GM21360 (cell line): Measurements from ENCODE around the gene PRELID3B.

Source experiments
- ATAC-seq: cut with Tn5 transposase; IDR thresholded peaks from one replicate; pipeline ENCODE4 v1.9.1; 2021; ENCODE audit warnings: mild to moderate bottlenecking, moderate library complexity; ENCODE audit not compliant: unreplicated experiment

Gene PRELID3B

DNA sequence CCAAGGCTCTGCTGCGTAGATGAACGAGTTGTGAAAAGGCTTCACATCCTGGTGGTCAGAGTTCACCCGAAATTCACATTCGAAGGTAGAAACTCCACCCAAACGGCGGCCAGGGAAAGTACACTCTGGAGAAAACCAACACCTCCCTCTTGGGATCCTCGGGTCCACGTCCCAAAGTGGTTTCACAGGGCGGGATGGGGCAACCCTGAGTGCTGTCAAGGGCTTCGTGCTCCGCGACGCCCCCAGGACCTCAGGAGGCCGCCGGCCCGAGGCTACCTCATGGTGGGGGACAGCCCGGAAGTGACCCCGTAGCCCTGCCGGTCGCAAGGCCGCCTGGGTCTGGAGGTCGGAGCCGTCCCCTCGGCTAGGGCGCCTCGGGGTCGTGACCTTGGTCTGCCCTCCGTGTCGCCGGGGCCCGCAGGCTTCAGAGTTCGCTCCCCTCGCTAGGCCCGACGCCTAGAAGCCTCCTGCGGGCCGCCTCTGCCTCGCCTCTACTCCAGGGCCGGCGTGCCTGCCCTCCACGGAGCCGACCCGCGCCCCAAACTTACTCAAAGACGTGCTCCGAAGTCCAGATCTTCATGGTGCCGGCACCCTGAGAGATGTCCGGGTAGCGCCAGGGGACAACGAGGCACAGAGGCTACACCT is at the start of gene PRELID3B:
TSS of gene PRELID3B (minus strand) at position 636 of the 645 bp plus-strand sequence. CDS start at position 580, 56 bp downstream.
- peak; percentile 25 for ATAC-seq

DNA sequence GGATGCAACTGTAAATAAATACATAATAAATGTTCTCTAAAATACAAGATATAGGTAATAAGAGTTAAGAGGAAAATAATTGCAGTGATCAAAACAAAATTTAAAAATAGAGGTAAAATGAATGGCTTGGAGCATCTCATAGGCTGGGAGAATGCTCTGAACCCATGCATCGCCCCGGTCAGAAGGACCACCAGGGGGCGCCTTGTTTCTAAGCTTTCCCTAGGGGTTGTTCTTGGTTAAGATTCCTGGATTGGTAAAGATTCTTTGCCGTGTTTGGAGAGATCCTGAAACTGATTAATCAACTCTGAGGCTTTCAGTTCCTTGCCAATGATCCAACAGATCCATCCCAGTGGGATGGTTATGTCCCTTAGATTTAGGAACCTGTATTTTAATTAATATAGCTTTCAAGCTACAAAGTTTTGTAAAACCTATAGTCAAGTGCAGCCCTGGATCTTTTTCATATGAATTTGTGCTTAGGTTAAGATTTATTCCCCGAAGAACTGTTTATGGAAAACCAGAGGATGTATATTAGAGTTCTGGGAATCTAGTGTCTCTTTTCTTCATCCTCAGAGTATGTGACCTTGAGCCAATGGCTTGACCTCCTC is 45.3 kb upstream of the PRELID3B start:
- no peak for ATAC-seq

DNA sequence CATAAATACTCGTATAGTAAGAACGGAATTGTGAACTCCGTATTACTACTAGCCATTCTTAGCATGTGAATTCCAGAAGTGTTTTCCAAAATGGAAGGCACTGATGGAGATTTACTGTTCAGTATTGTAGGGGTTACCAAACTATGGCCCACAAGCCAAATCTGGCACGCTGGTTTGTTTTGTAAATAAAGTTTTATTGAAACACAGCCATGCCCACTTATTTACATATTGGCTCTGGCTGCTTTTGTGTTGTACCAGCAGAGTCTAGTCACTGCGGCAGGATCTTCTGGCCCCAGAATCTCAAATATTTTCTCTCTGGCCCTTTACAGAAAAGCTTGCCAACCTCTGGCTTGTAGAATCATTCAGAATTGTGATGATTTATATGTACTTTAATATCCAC is 44.3 kb upstream of the PRELID3B start:
- no peak for ATAC-seq

DNA sequence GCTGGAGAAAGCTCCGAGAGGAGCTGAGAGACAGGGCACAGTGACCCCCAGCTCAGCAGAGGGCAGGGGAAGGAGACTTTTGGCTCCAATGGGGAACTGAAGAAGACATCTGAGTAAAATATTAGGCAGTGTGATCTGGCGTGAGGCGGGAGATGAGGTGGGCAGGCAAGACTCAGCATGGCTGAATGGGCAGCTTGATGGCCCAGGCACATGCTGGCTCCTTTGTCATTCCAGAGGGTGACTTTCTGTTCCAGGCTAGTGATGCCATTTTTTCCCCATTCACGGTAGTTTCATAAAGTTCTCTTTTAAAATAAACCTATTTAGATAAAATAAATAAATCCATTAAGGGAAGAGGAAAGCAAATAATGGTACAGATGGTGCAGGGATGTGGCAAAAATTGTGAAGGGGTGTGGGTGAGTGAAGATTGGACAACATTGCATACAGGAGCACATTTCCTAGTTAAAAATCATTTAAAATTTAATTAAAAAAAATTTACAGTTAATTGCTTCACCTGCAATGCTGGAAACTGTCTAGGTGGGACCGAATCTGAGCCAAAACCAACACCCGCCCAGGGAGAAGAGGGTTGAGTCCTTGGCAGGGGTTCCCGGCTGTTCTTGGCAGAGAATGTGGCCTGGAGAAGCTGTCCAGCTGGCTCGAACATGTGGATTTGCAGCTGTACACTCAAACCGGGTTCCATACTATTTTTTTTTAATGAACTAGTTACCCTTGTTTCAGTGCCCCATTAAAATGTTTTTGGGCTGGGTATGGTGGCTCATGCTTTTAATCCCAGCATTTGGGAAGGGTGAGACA is 41.7 kb upstream of the PRELID3B start:
- ATAC-seq = no peak

DNA sequence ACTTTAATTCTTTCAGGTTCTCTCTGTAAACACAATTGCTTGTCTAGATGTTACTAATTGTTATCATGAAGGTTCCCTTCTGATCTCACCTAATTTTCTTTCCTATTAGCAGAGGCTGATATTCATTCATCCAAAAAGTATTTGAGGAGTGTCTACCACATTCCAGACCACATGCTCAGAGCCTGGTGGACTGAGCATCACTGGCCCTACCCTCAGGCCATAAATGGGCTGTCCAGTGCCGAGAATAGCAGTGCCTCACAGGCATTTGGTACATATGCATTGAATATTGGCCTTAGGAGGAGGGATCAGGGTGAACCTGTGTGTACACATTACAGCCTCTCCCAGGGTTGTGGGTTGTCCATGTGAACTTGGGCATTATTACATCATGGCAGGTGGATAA is 40.4 kb upstream of the PRELID3B start:
- ATAC-seq = no peak

DNA sequence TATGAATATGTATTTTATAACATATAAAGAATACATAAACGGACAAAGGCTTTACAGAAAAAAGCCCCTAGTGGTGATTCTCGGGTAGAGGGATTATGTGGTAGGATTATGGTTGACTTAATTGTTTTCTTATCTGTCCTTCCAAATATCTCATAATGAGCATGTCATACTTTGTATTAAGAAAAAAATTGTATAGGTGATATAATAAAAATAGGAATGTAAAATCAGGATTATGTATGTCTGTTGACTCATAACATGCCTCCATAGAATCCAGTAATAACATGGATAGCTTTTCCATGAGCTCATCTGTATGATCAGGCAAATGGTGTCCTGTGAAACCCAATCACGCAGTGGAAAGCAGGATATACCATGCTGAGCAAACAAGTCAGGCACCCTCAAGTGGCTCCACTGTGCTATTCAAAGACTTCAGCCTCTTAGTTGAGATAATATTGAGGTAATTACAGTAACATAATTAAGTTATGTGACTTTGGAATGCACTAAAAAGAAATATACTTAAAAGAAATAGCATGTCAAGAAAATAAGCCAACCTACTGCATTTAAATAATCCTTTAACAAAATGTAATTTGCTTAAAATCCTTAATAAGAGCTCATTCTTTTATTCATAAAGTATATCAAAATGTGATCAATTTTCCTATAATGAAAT is 39.6 kb upstream of the PRELID3B start:
- no peak for ATAC-seq

DNA sequence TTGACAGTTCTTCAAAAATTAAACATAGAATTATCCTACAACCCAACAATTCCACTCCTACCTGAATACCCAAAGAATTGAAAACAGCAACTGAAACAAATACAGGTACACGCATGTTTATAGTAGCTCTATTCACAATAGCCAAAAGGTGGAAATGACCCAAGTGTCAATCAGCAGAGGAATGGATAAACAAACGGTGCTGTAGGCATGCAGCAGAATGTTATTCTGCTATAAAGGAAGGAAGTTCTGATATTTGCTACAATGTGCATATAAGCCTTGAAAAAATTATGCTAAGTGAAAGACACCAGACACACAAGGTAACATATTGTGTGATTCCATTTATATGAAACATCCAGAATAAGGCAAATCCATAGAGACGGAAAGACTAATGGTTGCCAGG is 38.5 kb upstream of the PRELID3B start:
- ATAC-seq = no peak

DNA sequence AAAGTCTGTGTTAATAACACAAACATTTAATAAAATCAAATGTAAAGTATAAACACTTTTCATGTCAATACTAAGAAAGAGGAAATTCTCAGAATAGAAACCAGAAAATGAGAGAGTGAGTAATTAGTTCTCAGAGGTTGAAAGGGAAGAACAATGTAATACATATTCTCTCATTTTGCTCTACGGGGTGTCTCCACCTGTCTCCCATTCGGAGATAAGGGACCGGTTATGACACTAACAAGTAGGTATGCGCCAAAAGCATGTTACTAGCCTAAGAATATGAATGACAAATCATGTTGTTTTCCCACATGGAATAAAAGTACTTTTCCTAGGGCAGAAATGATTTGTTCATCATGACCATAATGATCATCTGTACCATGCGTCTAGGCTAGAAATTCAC is 35.6 kb upstream of the PRELID3B start:
- ATAC-seq = no peak

DNA sequence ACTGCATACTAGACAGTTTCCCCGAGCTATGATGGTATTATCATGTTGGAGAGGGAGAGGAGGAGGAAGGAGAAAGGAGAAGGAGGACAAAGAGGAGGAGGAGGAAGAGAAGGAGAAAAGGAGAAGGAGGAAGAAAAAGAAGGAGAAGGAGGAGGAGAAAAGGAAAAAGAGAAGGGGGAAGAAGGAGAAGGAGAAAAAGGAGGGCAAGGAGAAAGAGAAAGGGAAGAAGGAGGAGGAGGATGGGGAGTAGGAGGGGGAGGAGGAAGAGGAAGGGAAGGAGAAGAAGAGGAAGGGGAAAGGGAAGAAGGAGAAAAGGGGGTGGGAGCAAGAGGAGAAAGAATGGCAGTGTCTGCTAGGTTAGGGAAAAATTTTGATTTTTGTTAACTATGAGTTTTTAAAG is 35.1 kb upstream of the PRELID3B start:
- ATAC-seq = no peak

DNA sequence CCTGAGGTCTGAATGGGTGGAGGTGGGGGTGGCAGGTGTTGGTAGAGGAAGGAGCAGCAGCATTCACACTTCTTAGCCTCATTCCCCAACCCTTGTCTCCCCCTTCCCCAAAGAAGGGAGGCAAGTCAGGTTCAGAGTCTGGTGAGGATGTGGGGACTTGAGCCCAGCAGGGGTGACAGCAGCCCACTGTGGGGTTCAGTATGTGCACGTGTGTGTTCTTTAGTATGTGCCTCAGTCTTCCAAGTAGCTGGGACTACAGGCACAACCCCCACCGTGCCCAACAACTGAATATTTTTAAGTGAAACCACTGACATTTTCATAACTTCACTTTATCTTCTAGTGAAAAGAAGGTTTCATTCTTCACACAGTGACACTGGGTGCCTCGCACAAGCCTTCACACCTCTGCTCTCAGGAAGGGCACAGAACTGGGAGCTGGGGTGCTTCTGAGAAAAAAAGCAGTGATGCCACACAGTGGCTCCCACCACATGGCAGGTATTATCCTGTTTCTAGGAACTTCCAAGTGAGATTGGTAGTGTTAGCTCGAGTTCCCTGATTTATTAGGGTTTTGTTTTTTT is 33.4 kb upstream of the PRELID3B start:
- no peak for ATAC-seq

DNA sequence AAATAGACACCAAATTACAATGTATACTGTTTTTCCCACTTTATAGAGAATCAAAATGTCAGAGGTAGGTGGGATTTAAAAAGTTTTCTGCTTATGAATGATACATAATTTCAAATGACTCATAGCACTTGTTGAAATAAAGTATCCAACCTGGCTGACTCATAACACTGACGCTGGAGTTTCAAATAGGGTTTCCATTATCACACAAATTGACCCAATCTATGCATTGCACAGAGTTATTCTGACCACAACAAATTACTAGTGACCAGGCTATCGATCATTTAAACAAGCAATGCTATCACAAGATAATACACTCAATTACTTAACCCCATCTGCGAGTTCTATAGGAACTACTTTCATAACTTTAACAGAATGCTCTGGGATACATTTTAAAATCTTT is 31.9 kb upstream of the PRELID3B start:
- no peak for ATAC-seq

DNA sequence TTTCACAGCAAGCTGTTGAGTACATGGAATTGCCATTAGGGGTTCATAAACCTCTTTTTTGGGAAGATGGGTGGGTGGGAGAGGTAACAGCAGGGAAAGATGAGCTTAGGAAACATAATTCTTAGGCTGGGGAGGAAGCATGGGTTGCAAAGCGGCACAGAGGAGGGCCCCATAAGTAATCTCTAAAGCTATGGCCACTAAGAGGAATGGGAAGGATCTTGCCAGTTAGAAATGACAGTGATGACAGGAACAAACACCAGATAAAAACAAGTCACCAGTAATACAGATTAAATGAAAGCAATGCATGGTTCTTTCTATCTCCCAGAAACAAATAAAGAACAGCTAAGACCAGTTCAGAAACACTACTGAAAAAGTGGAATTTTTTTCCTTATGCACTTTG is 31.0 kb upstream of the PRELID3B start:
- ATAC-seq = no peak

DNA sequence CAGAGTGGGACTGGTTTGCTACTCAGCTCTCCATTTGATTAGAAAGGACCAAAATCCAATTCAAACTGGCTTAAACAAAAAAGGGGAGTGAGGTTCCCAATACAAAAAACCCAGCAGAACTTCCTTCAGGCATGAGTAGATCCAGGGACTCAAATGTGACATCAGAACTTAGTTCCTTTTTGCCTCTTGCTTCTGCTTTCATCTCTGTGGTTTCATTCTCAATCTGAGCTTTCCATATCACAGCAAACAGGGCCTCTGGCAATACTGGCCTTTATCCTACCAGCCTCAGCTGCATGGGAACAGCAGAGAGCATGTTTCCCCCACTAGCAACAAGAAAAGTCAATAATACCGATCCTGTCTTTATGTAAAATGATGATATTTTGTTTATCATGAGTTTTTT is 28.6 kb upstream of the PRELID3B start:
- ATAC-seq = no peak

DNA sequence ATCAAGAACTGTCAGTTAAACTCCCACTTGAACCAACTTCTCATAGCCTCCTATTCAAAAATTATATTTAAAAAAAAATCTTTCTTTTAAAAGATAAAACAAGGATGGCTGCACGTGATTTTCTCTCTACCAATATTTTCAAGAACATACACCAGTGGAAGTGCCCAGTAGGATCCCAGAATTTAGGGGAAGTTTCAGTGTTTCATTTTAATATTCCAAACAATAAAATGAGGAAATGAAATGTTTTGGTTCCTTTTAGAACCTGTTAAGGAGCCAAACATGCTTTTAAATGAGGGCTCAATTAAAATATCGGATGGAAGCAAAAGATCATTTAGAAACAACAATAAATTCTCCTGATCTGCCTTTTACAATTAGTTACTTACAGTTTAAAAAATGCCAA is 26.4 kb upstream of the PRELID3B start:
- no peak for ATAC-seq

DNA sequence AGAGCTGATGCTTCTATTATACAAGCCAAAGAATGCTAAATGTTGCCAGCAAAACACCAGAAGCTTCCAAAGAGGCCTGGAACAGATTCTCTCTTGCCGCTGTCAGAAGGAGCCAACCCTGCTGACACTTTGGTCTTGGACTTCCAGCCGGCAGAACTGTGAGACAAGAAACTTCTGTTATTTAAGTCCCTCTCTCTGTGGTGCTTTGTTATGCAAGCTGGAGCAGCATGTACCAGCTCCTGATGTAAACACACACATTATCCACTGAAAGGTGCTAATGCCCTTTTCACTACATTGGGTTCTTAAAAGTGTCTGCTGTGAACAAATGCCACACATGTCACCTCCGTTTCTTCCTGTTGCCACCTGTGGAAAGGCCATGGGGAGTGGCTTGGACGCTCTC is 25.9 kb upstream of the PRELID3B start:
- ATAC-seq = no peak

DNA sequence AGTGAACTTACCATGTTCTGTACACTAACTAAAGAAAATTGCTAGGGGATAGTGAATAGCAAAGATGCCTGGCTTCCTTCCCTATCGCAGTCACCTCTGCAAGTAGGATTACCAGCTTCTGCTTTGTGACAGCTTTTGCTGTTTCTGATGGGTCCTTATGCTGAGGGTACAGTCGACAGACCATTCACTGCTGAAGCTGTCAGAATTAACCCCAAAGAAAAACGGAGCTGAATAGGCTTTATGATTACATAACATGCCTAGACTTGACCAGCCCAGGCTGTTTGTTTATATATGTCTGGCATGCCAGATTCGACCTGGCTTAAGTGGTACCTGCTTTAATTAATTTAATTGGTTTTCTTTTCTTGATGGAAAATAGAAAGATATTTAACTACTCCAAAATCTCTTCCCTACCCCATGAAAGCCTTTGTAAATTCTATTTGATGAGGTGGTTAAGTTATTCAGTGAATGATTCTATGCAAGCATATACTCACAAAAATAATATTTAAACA is 21.7 kb upstream of the PRELID3B start:
- no peak for ATAC-seq

DNA sequence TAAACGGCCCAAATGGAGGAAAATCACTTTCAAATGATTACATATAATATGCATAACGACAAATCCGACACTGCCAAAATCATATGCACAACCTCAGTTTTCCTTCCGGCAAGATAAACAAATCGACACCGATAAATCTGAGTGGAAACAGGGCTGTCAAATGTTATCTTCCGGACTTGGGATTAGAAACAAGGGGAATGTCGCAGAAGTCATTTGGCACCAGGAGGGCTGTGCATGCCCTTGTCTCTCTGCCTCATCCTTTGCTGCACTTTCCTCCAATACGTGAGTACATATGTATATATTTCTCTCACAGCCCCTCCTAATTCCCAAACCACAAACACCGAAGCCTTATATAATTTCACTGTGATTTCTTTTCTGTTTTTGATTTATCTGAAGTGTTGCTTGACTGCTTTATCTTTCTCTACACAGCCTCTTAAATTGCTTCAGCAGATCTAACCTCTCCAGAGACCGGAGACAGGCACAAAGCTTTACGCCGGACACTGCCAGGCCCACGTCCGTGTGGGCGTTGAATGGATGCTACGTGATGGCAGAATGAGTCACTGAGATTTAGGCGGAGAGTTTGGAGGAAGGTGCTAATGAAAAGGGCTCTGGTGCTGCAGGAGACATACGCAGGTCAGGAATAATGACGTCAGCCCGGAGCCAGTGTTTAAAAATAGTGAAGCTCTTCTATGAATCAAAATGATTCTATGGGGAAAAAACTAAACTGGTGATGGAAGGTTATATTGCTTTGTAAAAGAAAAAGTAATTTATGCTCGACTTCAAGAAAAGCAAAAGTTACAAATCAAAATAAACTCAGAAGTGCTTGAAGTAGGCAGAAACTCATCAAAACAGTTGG is 21.0 kb upstream of the PRELID3B start:
- ATAC-seq = no peak

DNA sequence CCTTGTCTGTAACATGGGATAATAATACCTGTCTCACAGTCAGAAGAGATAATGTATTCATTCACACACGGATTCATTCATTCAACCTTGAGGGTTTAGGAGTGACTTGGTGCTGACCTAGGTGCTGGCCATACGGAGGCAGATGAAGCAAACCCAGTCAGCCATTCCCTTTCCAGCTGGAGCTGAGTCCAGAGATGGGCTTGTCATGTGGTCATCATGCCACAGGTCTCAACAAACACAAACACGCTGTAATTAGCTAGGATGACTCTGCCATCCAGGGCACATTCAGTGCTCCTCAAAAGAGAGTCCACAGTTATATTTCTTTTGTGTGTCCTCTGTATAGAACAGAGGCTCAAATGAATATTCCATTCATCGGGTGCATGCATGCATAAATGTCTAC is 19.5 kb upstream of the PRELID3B start:
- ATAC-seq = no peak

DNA sequence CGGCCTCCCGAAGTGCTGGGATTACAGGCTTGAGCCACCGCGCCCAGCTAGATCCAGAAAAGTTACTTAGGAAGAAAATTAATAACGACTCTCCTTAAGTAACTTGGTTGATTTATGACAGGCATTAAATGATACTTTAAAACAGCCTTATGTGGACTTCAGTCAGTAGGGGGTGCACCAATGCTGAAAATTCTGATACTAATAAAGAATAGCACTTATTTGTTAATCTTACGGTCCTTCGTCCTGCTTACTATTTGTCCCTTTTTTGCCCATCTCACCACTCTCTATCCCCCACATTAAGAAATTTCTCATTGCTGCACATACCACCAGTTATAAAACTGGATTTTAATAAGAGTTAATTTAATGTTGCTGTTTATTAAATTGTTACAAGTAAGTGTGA is 12.7 kb upstream of the PRELID3B start:
- no peak for ATAC-seq

DNA sequence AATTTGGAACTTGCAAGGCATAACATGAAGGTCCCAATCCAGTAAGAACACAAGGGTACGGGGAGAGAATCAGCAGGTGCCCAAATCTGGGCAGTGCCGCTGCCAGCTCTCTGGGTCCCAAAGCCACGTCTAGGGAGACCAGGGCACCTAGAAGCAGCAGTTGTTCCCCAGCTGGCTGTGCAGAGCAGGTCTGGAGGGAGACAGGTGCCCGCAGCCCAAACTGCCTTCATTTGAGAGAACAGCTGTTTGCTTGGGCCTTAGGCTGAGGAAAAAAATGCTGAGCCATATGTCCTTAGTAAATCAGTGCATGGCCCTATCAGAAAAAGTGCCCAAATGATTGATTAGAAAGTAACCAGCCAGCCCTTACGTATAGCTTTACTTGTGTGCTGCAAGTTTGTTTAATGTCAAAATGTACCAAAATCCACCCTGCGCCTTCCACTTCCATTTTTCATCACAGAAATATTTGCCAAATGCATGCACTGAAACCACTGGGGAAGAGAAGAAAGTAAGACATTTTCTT is 9.1 kb upstream of the PRELID3B start:
- ATAC-seq = no peak
